ENCODE data around the gene LPAR1. TPM values are rescaled to one million over a fixed set of nuclear protein-coding genes. Genes with fewer than 3 reads are reported as not detected.
A peak's percentile ranks its signal among the peaks of the same experiment; 100 is the strongest.

The LPAR1 gene
- total RNA-seq, 1 donor from 2014 or later = 11.5 TPM

DNA sequence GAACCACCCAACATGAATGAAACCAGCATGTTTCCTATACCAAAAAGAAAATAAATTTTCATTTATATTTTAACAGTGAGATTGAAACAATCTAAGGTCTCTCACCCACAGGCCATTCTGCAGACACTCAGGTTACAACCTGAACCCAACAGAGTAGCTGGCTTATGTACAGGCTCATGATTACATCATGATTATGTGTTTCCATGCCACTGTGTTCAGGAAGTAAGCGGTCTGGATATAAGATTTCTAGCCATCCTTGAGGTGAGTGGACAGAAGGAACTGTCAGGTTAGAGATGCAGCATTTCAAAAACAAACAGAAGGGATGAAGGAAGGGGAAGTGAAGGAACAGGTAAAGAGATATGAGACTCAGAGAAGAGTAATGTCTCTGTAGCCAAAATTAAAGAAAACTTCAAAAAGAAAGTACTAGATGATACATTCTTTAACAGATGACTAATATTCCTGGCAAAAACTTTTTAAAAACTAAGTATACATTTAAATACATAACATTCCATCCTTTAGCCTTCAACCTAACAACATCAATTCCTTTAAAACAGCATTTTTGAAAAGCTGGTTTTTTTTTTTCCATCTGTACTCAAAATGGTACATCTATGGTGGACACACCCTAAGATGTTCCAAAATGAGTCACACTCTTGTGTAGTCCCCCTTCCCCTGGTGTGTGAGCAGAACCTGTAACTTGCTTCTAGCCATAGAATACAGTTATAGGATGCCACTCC is 119.8 kb downstream of the LPAR1 start:
- DNase-seq (ENCODE audit: low read depth) (peak; percentile 65), FAIRE-seq (no peak)
- TF ChIP-seq EZH2 (IDR thresholded peaks at IDR 0.05; ENCODE audit: insufficient read depth, low read length) = no peak
- TF ChIP-seq CTCF (IDR thresholded peaks at IDR 0.05; ENCODE audit: insufficient read depth, low read depth, low read length) = no peak
- no peaks in the 10 kb centered on the region for H3K9me3 ChIP-seq (ENCODE audit: insufficient read depth, low read depth, low read length)
- H3K9me3 Mint-ChIP-seq (ENCODE audit: unreplicated experiment) = no peaks in the 10 kb centered on the region
- peak overlapping the region; percentile 59 for H3K4me2 ChIP-seq (ENCODE audit: low read length)
- H3K9ac ChIP-seq (ENCODE audit: low read length) = no peak overlapping the region
- H3K79me2 ChIP-seq (ENCODE audit: insufficient read depth, low read length) = peaks cover 3% of the 10 kb centered on the region
- no peak overlapping the region for H2AFZ ChIP-seq (ENCODE audit: low read depth, low read length)
- H3K27me3 ChIP-seq (ENCODE audit: insufficient read depth, low read length) = no peaks in the 10 kb centered on the region
- no peak overlapping the region for H3K4me3 Mint-ChIP-seq (ENCODE audit: unreplicated experiment)
- H3K27ac Mint-ChIP-seq (ENCODE audit: unreplicated experiment) = no peak overlapping the region
- no peaks in the 10 kb centered on the region for H3K36me3 ChIP-seq (ENCODE audit: insufficient read depth, low read length)
- H4K20me1 ChIP-seq (ENCODE audit: insufficient read depth, low read length) = no peaks in the 10 kb centered on the region
- H3K36me3 Mint-ChIP-seq (ENCODE audit: low read depth, unreplicated experiment) = no peaks in the 10 kb centered on the region
- H3K4me1 ChIP-seq (ENCODE audit: insufficient read depth, low read length) = peaks cover 31% of the 10 kb centered on the region
- H3K4me3 ChIP-seq (ENCODE audit: insufficient read depth, low read depth, low read length) = no peak overlapping the region
- H3K4me1 Mint-ChIP-seq (ENCODE audit: low read depth, unreplicated experiment) = peaks cover 22% of the 10 kb centered on the region
- H3K27ac ChIP-seq (ENCODE audit: low read depth, low read length) = peak overlapping the region; percentile 66
- H3K27me3 Mint-ChIP-seq (ENCODE audit: low read depth, unreplicated experiment) = no peaks in the 10 kb centered on the region

GRCh38 chr9:110916403-110916802 is 121.9 kb downstream of the LPAR1 start:
- Histone ChIP-seq H3K27me3 (ENCODE audit: insufficient read depth, low read length) (no peaks in the 10 kb centered on the region), H3K9me3 (ENCODE audit: insufficient read depth, low read depth, low read length) (no peaks in the 10 kb centered on the region), H3K4me2 (ENCODE audit: low read length) (no peak overlapping the region), H2AFZ (ENCODE audit: low read depth, low read length) (no peak overlapping the region), H3K4me3 (ENCODE audit: insufficient read depth, low read depth, low read length) (no peak overlapping the region), H3K36me3 (ENCODE audit: insufficient read depth, low read length) (no peaks in the 10 kb centered on the region), H3K9ac (ENCODE audit: low read length) (no peak overlapping the region), H4K20me1 (ENCODE audit: insufficient read depth, low read length) (no peaks in the 10 kb centered on the region), H3K27ac (ENCODE audit: low read depth, low read length) (peak overlapping the region; percentile 32), H3K4me1 (ENCODE audit: insufficient read depth, low read length) (peaks cover 33% of the 10 kb centered on the region), H3K79me2 (ENCODE audit: insufficient read depth, low read length) (no peaks in the 10 kb centered on the region)
- FAIRE-seq = no peak
- H3K9me3 Mint-ChIP-seq (ENCODE audit: unreplicated experiment) = no peaks in the 10 kb centered on the region
- DNase-seq (ENCODE audit: low read depth) = peak; percentile 60
- H3K36me3 Mint-ChIP-seq (ENCODE audit: low read depth, unreplicated experiment) = no peaks in the 10 kb centered on the region
- H3K27me3 Mint-ChIP-seq (ENCODE audit: low read depth, unreplicated experiment) = no peaks in the 10 kb centered on the region
- H3K27ac Mint-ChIP-seq (ENCODE audit: unreplicated experiment) = no peak overlapping the region
- no peak overlapping the region for H3K4me3 Mint-ChIP-seq (ENCODE audit: unreplicated experiment)
- TF ChIP-seq EZH2 (IDR thresholded peaks at IDR 0.05; ENCODE audit: insufficient read depth, low read length) = no peak
- no peak for TF ChIP-seq CTCF (IDR thresholded peaks at IDR 0.05; ENCODE audit: insufficient read depth, low read depth, low read length)
- peaks cover 13% of the 10 kb centered on the region for H3K4me1 Mint-ChIP-seq (ENCODE audit: low read depth, unreplicated experiment)

All from astrocyte (in vitro differentiated cells and primary cell).